ENCODE data around the gene UQCR11. TPM values are rescaled to one million over a fixed set of nuclear protein-coding genes. Genes with fewer than 3 reads are reported as not detected.

Gene UQCR11
- total and polyA plus RNA-seq, 8 donors = 60.4 to 232 (median 88.4) TPM

- Histone ChIP-seq H3K4me3 (no peak overlapping the region), H3K4me1 (peaks cover 4 to 5% of the 10 kb centered on the region in 2 donors), H3K27me3 (peaks cover 0 to 14% of the 10 kb centered on the region in 2 donors), H3K9me3 (no peaks in the 10 kb centered on the region), H3K36me3 (peaks cover 0 to 15% of the 10 kb centered on the region in 2 donors), H3K27ac (no peak overlapping the region)
- no peak for ATAC-seq
- intact Hi-C loops (cut with DNase I) = no loop called here
- TF ChIP-seq CTCF (IDR thresholded peaks at IDR 0.05) = no peak
- no peak for DNase-seq
Measured at GRCh38 chr19:1572795-1573194, 32.5 kb downstream of the UQCR11 start.

GRCh38 chr19:1571358-1571757 is 33.9 kb downstream of the UQCR11 start:
- DNase-seq (no peak), ATAC-seq (no peak)
- TF ChIP-seq CTCF (IDR thresholded peaks at IDR 0.05) = no peak
- intact Hi-C loops (cut with DNase I) = no loop called here
- H3K27me3 ChIP-seq = peaks cover 0 to 26% of the 10 kb centered on the region in 2 donors
- no peak overlapping the region for H3K27ac ChIP-seq
- no peak overlapping the region for H3K4me3 ChIP-seq
- peaks cover 4 to 16% of the 10 kb centered on the region in 2 donors for H3K4me1 ChIP-seq
- no peaks in the 10 kb centered on the region for H3K9me3 ChIP-seq
- H3K36me3 ChIP-seq = peaks cover 0 to 1% of the 10 kb centered on the region in 2 donors

- Histone ChIP-seq H3K9me3 (no peaks in the 10 kb centered on the region), H3K4me1 (peaks cover 7 to 21% of the 10 kb centered on the region in 2 donors), H3K36me3 (no peaks in the 10 kb centered on the region), H3K27me3 (peaks cover 0 to 31% of the 10 kb centered on the region in 2 donors), H3K27ac (no peak overlapping the region), H3K4me3 (no peak overlapping the region)
- DNase-seq (no peak), ATAC-seq (no peak)
- intact Hi-C loops (cut with DNase I) = no loop called here
- TF ChIP-seq CTCF (IDR thresholded peaks at IDR 0.05) = no peak
Measured at GRCh38 chr19:1570836-1571235, 34.4 kb downstream of the UQCR11 start.

- Histone ChIP-seq H3K27me3 (peaks cover 0 to 33% of the 10 kb centered on the region in 2 donors), H3K36me3 (no peaks in the 10 kb centered on the region), H3K4me1 (peaks cover 7 to 23% of the 10 kb centered on the region in 2 donors), H3K27ac (no peak overlapping the region), H3K9me3 (no peaks in the 10 kb centered on the region), H3K4me3 (no peak overlapping the region)
- DNase-seq = no peak
- no peak for TF ChIP-seq CTCF (IDR thresholded peaks at IDR 0.05)
- ATAC-seq = no peak
- intact Hi-C loops (cut with DNase I) = no loop called here
Measured at GRCh38 chr19:1569997-1570396, 35.3 kb downstream of the UQCR11 start.

- Histone ChIP-seq H3K36me3 (no peaks in the 10 kb centered on the region), H3K27me3 (peaks cover 0 to 33% of the 10 kb centered on the region in 2 donors), H3K4me1 (peaks cover 7 to 23% of the 10 kb centered on the region in 2 donors), H3K4me3 (peak within 1 kb of the TSS; percentile 58 to 64), H3K27ac (peak within 1 kb of the TSS; percentile 74 to 87), H3K9me3 (no peaks in the 10 kb centered on the region)
- TF ChIP-seq CTCF (IDR thresholded peaks at IDR 0.05) = no peak
- ATAC-seq = peak; percentile 73
- peak; percentile 59 to 92 (median 74) for DNase-seq
- intact Hi-C loops (cut with DNase I) = no loop called here
Measured at GRCh38 chr19:1568320-1569019, 36.8 kb downstream of the UQCR11 start, which contains the start of gene MEX3D. MEX3D (minus strand) TSS chr19:1568325; CDS start chr19:1568058, 267 bp downstream.
